Measurements from ENCODE around the gene HSH2D.
A peak's percentile ranks its signal among the peaks of the same experiment; 100 is the strongest.

Gene HSH2D

GRCh38 chr19:16185123-16185767 is 41.8 kb downstream of the HSH2D start, which contains the start of gene FAM32A:
Gene FAM32A (plus strand): TSS chr19:16185410. CDS start chr19:16185443, 33 bp downstream.
- peak within 1 kb of the TSS; percentile 93 for H3K4me3 ChIP-seq (ENCODE audit: low read length)
- TF ChIP-seq EZH2phosphoT487 (IDR thresholded peaks at IDR 0.05; ENCODE audit: low read length) (no peak), EZH2 (optimal IDR thresholded peaks at IDR 0.05; ENCODE audit: low read depth, low read length) (no peak)
- TF ChIP-seq, protein P1, sequence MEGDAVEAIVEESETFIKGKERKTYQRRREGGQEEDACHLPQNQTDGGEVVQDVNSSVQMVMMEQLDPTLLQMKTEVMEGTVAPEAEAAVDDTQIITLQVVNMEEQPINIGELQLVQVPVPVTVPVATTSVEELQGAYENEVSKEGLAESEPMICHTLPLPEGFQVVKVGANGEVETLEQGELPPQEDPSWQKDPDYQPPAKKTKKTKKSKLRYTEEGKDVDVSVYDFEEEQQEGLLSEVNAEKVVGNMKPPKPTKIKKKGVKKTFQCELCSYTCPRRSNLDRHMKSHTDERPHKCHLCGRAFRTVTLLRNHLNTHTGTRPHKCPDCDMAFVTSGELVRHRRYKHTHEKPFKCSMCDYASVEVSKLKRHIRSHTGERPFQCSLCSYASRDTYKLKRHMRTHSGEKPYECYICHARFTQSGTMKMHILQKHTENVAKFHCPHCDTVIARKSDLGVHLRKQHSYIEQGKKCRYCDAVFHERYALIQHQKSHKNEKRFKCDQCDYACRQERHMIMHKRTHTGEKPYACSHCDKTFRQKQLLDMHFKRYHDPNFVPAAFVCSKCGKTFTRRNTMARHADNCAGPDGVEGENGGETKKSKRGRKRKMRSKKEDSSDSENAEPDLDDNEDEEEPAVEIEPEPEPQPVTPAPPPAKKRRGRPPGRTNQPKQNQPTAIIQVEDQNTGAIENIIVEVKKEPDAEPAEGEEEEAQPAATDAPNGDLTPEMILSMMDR (IDR thresholded peaks at IDR 0.05; ENCODE audit: low read length) = no peak
- H3K27ac ChIP-seq (ENCODE audit: low read length) = peak within 1 kb of the TSS; percentile 18; the same call in 1 of the 2 replicates
- no peaks in the 10 kb centered on the region for H3K9me3 ChIP-seq (replicated peaks; ENCODE audit: insufficient read depth, low read length)
- DNase-seq = peak; percentile 99
- no peaks in the 10 kb centered on the region for H3K27me3 ChIP-seq (replicated peaks; ENCODE audit: insufficient read depth, low read length)
- peak within 1 kb of the TSS; percentile 86 for H3K9ac ChIP-seq (ENCODE audit: low read length)
- peaks cover 1% of the 10 kb centered on the region; the same call in 1 of the 2 replicates for H3K36me3 ChIP-seq (replicated peaks; ENCODE audit: insufficient read depth, low read length)
- peak within 1 kb of the TSS; percentile 97 for H3K4me2 ChIP-seq (ENCODE audit: low read depth, low read length)
- H3F3A ChIP-seq (ENCODE audit: insufficient read depth, low read length) = peaks cover 12% of the 10 kb centered on the region
- H3K4me1 ChIP-seq (ENCODE audit: low read length) = no peaks in the 10 kb centered on the region
- peaks cover 29% of the 10 kb centered on the region for H3K79me2 ChIP-seq (ENCODE audit: low read length)
- no peaks in the 10 kb centered on the region for H3K9me2 ChIP-seq (replicated peaks; ENCODE audit: insufficient read depth, low read length)
- peak within 1 kb of the TSS; percentile 92 for H2AFZ ChIP-seq (ENCODE audit: low read length)
- no peaks in the 10 kb centered on the region for H4K20me1 ChIP-seq (ENCODE audit: insufficient read depth, low read length)

GRCh38 chr19:16185768-16186123 is 42.3 kb downstream of the HSH2D start:
- no peaks in the 10 kb centered on the region for H3K9me2 ChIP-seq (replicated peaks; ENCODE audit: insufficient read depth, low read length)
- peaks cover 5% of the 10 kb centered on the region; the same call in 1 of the 2 replicates for H3K36me3 ChIP-seq (replicated peaks; ENCODE audit: insufficient read depth, low read length)
- H2AFZ ChIP-seq (ENCODE audit: low read length) = peak overlapping the region; percentile 70
- peak overlapping the region; percentile 18; the same call in 1 of the 2 replicates for H3K27ac ChIP-seq (ENCODE audit: low read length)
- no peaks in the 10 kb centered on the region for H3K4me1 ChIP-seq (ENCODE audit: low read length)
- peaks cover 12% of the 10 kb centered on the region; the same call in 1 of the 2 replicates for H3F3A ChIP-seq (ENCODE audit: insufficient read depth, low read length)
- H3K27me3 ChIP-seq (replicated peaks; ENCODE audit: insufficient read depth, low read length) = no peaks in the 10 kb centered on the region
- peaks cover 29% of the 10 kb centered on the region for H3K79me2 ChIP-seq (ENCODE audit: low read length)
- peak; percentile 39 for DNase-seq
- TF ChIP-seq EZH2 (optimal IDR thresholded peaks at IDR 0.05; ENCODE audit: low read depth, low read length) (no peak), EZH2phosphoT487 (IDR thresholded peaks at IDR 0.05; ENCODE audit: low read length) (no peak)
- TF ChIP-seq, protein P1 (IDR thresholded peaks at IDR 0.05; ENCODE audit: low read length) = peak; percentile 51
- peak overlapping the region; percentile 93 for H3K4me3 ChIP-seq (ENCODE audit: low read length)
- H3K4me2 ChIP-seq (ENCODE audit: low read depth, low read length) = peak overlapping the region; percentile 97
- peak overlapping the region; percentile 86 for H3K9ac ChIP-seq (ENCODE audit: low read length)
- H4K20me1 ChIP-seq (ENCODE audit: insufficient read depth, low read length) = no peaks in the 10 kb centered on the region
- H3K9me3 ChIP-seq (replicated peaks; ENCODE audit: insufficient read depth, low read length) = no peaks in the 10 kb centered on the region

GRCh38 chr19:16188521-16188920 is 45.0 kb downstream of the HSH2D start:
- H3K36me3 ChIP-seq (replicated peaks; ENCODE audit: insufficient read depth, low read length) = peaks cover 5% of the 10 kb centered on the region; the same call in 1 of the 2 replicates

More at GRCh38 chr19:16188521-16188920, 45.0 kb downstream of the HSH2D start:
- no peak for DNase-seq
- H4K20me1 ChIP-seq (ENCODE audit: insufficient read depth, low read length) = no peaks in the 10 kb centered on the region
- no peak overlapping the region for H3K9ac ChIP-seq (ENCODE audit: low read length)
- no peak overlapping the region for H3K27ac ChIP-seq (ENCODE audit: low read length)
- no peak overlapping the region for H3K4me2 ChIP-seq (ENCODE audit: low read depth, low read length)
- TF ChIP-seq, protein P1 (IDR thresholded peaks at IDR 0.05; ENCODE audit: low read length) = no peak
- TF ChIP-seq EZH2phosphoT487 (IDR thresholded peaks at IDR 0.05; ENCODE audit: low read length) = no peak
- TF ChIP-seq EZH2 (optimal IDR thresholded peaks at IDR 0.05; ENCODE audit: low read depth, low read length) = no peak
- no peak overlapping the region for H2AFZ ChIP-seq (ENCODE audit: low read length)
- no peaks in the 10 kb centered on the region for H3K4me1 ChIP-seq (ENCODE audit: low read length)
- H3K27me3 ChIP-seq (replicated peaks; ENCODE audit: insufficient read depth, low read length) = no peaks in the 10 kb centered on the region
- no peaks in the 10 kb centered on the region for H3K9me2 ChIP-seq (replicated peaks; ENCODE audit: insufficient read depth, low read length)
- peaks cover 7% of the 10 kb centered on the region; the same call in 1 of the 2 replicates for H3F3A ChIP-seq (ENCODE audit: insufficient read depth, low read length)
- no peaks in the 10 kb centered on the region for H3K9me3 ChIP-seq (replicated peaks; ENCODE audit: insufficient read depth, low read length)
- H3K79me2 ChIP-seq (ENCODE audit: low read length) = peaks cover 29% of the 10 kb centered on the region
- H3K4me3 ChIP-seq (ENCODE audit: low read length) = no peak overlapping the region

Data from MM.1S (cell line).